ENCODE measurements around the gene C16orf74.

C16orf74 gene

DNA sequence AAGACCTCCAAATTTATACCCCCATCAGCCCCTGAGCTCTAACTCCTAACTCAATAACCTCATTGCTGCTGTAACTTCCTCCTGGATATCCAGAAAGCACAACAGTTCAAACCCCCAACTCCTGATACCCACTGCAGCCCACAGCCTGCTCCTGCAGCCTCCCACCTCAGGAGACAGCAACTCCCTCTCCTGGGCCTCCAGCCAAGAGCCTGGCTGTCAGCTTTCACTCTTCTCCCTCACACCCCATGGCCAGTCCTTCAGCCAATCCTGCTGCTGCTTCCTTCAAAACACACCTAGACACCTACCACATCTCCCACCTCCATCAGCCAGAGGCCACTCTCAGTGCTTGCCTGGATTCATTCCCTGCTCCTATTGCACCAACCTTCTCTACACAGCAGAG, 67.5 kb downstream of the C16orf74 start:
- TF ChIP-seq, protein P1, sequence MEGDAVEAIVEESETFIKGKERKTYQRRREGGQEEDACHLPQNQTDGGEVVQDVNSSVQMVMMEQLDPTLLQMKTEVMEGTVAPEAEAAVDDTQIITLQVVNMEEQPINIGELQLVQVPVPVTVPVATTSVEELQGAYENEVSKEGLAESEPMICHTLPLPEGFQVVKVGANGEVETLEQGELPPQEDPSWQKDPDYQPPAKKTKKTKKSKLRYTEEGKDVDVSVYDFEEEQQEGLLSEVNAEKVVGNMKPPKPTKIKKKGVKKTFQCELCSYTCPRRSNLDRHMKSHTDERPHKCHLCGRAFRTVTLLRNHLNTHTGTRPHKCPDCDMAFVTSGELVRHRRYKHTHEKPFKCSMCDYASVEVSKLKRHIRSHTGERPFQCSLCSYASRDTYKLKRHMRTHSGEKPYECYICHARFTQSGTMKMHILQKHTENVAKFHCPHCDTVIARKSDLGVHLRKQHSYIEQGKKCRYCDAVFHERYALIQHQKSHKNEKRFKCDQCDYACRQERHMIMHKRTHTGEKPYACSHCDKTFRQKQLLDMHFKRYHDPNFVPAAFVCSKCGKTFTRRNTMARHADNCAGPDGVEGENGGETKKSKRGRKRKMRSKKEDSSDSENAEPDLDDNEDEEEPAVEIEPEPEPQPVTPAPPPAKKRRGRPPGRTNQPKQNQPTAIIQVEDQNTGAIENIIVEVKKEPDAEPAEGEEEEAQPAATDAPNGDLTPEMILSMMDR (IDR thresholded peaks at IDR 0.05; ENCODE audit: low read depth, low read length), result no peak
- no peak for DNase-seq (ENCODE audit: low read depth in 2 of 2)
- H3K4me3 ChIP-seq (replicated peaks in 1 of 2; ENCODE audit: low read depth in 2 of 2, low read length in 2 of 2), result no peak overlapping the region

DNA sequence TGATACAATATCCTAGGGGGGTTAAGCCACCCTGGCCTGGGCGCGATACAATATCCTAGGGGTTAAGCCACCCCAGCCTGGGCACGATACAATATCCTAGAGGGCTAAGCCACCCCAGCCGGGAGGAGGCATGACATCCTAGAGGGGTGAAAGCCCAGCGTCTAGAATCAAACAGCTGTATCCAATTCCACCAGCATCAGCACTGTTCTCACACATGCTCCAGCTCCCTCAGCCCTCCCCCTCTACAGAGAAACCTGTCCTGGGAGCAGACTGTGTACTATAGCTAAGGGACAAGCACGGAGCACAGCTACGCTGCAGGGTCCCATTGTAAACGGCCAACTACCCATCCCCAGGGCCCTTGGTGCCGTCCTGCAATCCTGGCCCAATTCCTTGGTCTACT, 68.4 kb downstream of the C16orf74 start:
- DNase-seq (ENCODE audit: low read depth in 2 of 2), result no peak
- TF ChIP-seq, protein P1 (IDR thresholded peaks at IDR 0.05; ENCODE audit: low read depth, low read length), result no peak
- H3K4me3 ChIP-seq (replicated peaks in 1 of 2; ENCODE audit: low read depth in 2 of 2, low read length in 2 of 2), result no peak overlapping the region

DNA sequence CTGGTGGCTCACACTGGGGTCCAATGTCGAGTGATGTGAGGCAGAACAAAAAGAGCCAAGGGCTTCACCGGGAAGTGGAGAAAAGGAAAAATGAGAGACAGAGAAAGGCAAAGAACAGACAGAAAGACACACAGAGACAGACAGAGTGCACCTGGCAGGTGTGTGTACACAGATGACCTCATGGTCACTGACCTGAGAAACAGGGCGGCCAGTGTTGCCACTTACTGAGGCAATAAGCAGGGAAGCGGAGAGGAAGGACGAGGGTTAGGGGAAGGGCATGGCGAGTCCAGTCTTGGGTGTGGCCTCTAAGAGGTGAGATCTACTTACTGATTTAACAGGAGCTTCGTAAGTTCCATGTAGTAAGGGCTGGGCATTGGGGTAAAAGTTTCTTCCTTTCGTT, 69.6 kb downstream of the C16orf74 start:
- TF ChIP-seq, protein P1 (IDR thresholded peaks at IDR 0.05; ENCODE audit: low read depth, low read length), result no peak
- DNase-seq (ENCODE audit: low read depth in 2 of 2), result no peak
- H3K4me3 ChIP-seq (replicated peaks in 1 of 2; ENCODE audit: low read depth in 2 of 2, low read length in 2 of 2), result no peak overlapping the region

DNA sequence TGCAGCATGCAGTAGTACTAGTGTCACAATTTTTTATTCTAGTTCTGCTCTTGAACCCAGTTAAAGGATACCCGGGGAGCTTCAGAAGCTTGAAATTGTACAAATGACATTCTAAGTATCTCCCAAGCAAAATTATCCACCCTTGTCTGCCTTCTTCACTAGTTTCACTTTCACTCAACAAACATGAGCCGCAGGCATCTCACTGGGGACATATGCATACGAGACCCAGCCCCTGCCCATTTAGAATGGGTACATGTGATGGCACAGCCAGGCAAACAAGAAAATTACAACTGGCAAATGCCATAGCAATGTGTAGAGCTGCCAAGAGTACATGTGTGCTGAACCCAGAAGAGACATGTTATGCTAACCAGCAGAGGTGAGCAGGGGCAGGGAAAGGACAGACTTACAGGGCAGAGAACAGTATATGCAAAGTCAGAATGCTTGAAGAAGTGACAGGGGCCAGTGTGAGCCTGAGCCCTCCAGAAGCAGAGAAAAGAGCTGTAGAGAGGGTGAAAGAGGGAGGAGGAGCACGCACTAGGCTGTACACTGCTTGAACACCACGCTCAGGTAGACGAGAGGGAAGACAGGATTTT, 70.4 kb downstream of the C16orf74 start:
- no peak overlapping the region for H3K4me3 ChIP-seq (replicated peaks in 1 of 2; ENCODE audit: low read depth in 2 of 2, low read length in 2 of 2)
- TF ChIP-seq, protein P1 (IDR thresholded peaks at IDR 0.05; ENCODE audit: low read depth, low read length), result no peak
- no peak for DNase-seq (ENCODE audit: low read depth in 2 of 2)

DNA sequence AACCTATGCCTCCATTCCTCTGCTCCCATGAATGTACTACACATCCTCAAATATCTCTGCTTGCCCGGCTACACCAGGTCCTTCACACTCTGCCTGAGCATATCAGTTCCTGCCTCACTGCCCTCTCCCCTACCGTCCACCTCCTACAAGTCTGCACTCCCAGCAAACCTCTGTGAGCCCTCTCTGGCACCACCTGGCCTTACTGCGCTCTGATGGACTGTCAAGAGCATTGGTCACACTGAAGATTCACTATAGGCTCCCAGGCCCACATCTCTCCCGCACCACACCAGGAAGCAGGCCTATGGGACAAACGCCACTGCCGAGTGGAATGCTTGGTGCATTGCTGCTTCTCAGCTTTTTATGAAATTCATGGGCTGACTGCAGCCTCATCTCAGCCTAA, 71.0 kb downstream of the C16orf74 start:
- no peak for DNase-seq (ENCODE audit: low read depth in 2 of 2)
- TF ChIP-seq, protein P1 (IDR thresholded peaks at IDR 0.05; ENCODE audit: low read depth, low read length), result no peak
- no peak overlapping the region for H3K4me3 ChIP-seq (replicated peaks in 1 of 2; ENCODE audit: low read depth in 2 of 2, low read length in 2 of 2)

DNA sequence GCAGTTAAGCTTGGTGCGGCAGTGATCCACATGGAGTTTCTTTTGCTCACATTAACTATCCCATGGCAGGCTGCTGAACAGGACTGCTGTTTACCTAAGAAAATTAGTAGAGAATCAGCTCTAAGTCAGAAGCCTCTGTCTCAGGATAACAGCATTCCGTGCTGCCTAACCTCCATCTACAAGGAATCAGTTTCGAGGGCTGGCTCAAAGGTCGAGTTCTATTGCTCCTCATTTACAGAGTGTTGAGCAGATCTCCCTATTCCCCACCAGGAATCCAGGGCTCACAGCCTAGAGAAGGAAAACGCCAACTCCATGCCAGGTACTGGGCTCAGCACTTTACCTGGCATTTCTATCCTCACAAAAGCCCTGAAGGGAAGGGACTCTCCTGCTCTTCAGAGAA, 72.1 kb downstream of the C16orf74 start:
- H3K4me3 ChIP-seq (replicated peaks in 1 of 2; ENCODE audit: low read depth in 2 of 2, low read length in 2 of 2), result no peak overlapping the region
- TF ChIP-seq, protein P1 (IDR thresholded peaks at IDR 0.05; ENCODE audit: low read depth, low read length), result no peak
- DNase-seq (ENCODE audit: low read depth in 2 of 2), result no peak

DNA sequence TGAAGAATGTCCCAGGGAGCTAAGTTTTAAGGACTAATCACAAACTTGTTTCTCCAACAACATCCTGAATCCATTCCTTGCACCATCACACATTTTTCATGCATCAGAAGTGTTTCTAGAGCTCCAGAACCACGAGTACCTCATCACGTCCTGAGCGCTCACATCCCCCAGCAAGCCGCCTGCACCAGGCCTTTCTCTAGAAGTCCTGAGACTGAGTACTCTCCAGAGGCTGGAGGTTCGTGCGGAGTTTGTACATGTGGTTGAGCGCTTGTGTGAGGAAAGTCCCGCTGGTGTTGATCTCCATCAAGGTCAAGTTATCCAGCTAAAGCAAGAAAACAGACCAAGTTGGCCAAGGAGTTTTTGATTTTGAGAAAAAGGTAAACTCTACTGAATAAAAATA, 72.9 kb downstream of the C16orf74 start:
- TF ChIP-seq, protein P1 (IDR thresholded peaks at IDR 0.05; ENCODE audit: low read depth, low read length), result no peak
- no peak overlapping the region for H3K4me3 ChIP-seq (replicated peaks in 1 of 2; ENCODE audit: low read depth in 2 of 2, low read length in 2 of 2)
- no peak for DNase-seq (ENCODE audit: low read depth in 2 of 2)

Data from cardiac fibroblast (primary cell).